Fibroblast of skin of abdomen (primary cell): ENCODE measurements around the gene CAVIN3.
"Not testable (repeated sequence)": the region's sequence is repeated elsewhere in the genome, so short reads cannot be mapped to it uniquely, and the experiment has no call there.

Experiments
- DNase-seq: peaks from one replicate; pipeline ENCODE4 v3.0.0-alpha.2; 2013

CAVIN3 gene

DNA sequence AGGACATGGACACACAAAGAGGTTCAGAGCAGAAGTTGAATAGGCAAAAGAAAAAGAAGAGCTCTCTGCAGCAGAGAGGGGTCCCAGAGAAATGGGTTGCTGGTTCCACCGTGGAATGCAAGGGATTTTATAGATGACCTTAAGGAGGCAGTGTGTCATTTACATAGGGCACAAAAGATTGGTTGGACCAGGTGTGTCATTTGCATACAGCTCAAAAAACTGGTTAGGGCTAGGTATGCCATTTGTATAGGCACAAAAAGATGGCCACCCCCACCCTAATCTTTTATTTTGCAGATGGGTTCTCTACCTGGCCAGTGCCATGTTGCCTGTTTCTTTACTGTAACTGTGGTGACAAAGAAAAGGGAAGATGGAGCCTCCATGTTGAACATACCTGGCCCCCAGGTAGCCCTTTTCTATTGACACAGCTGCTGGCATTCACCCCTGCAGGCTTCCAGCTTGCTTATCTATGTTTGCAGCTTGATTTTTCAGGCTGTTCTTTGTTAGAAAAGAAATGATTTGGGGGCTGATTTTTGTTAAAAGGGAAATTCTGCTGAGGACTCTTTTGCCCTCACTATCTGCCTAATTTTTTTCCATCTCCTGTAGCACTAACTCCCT lies 3.1 kb upstream of the CAVIN3 start:
- DNase-seq, result no peak

- peak; percentile 61 for DNase-seq
These were observed 1.7 kb upstream of the CAVIN3 start for GRCh38 chr11:6321961-6322362.

- DNase-seq, result no peak
These were observed 1.1 kb upstream of the CAVIN3 start for GRCh38 chr11:6321356-6321755.

GRCh38 chr11:6319704-6320410 lies 444 bp downstream of the CAVIN3 start:
- peak; percentile 96 for DNase-seq

DNA sequence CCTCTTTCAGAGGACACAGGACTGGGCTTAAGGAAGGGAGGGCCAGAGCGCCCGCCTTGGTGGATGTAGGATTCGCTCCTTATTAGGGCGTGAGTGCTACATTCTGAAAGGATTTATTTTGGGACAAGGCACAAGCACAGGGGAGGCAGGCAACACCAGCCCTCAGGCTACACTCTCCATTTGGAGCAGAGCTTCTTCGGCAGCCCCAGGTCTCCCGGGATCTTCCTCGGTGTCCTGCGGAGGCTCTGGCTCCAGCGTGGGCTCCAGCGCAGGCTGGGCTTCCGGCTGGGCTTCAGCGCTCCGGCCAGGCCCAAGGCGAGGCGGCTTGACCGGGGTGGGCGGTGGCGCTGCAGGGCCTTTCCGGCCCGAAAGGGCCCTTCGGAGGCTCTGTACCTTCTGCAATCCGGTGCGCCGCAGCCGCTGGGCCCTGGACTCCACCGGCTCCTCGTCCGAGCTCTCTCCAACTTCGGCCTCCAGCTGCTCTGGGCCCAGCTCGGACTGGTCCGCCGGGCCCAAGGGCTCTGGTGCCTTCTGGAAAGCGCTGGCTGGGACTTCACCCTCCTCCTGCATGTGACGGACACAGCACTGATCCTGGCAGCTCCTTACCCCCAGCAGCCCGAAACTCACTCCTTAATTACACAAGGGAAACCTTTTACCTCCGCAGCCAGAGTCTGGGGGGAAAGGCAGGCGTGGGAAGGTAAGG lies 1.1 kb downstream of the CAVIN3 start:
- peak; percentile 35 for DNase-seq

- DNase-seq, result no peak
These were observed 2.1 kb downstream of the CAVIN3 start for GRCh38 chr11:6318204-6318603.

DNA sequence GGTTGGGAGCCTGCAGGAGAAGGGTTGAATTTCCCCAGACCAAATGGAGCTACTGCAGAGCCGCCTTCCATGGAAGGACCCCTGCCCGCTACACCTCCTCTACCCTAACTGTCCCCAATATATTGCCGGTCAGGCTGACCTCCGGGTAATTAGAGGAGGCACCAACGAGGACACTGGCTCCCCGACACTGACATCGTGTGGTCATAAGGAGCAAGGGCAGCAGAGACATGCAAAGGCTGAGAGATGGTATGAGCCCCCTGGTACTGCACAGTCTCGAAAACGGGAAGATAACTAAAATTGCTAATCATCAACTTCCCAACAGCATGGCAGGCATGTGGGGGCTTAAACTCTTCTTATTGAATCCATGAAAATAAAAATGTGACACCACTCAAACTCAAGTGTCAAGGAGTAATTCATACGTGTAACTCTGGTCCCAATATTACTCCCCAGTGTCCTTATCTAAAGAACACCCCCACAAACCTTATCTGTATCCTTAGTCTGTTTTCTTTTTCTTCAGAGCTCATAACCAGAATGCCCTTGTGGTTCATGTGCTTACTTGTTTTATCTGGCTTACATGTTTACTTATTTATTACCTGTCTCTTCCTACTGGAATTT lies 4.4 kb downstream of the CAVIN3 start:
- DNase-seq, result peak; percentile 45

DNA sequence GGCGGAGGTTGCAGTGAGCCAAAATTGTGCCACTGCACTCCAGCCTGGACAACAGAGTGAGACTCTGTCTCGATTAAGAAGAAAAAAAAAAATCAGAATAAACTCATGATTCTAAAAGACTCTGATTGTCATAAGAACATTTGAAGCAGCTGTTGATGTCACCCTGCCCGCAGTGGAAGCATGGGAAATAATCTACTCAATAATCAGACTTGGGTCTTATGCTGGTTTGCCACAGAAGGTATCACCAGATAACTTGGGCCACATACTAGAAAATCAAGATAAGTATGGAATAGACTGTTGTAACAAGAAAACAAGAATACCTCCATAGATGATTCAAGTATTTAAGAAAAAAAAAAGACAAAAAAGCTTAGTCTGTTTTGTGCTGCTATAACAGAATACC lies 8.2 kb downstream of the CAVIN3 start:
- no peak for DNase-seq

DNA sequence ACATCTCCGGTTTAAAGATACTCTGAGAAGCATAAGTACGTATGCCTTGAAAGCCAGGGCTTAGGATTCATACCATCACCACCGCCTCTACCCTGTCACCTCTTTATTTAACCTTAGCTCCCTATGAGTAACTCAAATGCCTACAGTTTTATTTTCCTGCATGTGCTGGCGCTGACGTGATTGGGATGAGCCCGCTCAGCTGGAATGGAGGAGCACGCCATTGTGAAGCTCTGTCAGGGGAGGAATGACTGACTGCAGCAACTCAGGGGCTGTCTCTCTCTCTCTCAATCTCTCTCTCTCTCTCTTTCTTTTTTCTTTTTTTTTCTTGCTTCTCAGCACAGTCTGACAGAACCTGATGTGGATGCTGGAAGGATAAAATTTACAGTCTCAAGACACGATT lies 12.4 kb downstream of the CAVIN3 start:
- peak; percentile 52 for DNase-seq

DNA sequence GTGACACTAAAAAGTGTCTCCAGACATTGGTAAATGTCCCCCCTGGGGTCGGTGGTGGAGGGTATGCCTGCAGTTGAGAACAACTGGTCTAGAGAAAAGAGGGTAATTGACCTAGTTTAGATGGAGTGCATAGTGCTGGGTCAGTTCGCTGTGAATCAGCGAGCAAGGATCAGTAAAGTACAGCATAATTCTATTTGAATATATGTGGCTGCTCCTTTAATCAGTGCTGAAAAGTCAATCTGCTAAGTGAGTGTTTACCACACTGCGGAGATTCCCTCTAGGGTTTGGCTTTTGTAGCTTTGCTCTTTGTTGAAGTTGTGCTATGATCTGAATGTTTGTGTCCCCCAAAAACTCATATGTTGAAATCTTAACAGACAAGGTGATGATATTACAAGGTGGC lies 15.0 kb downstream of the CAVIN3 start:
- no peak for DNase-seq

DNA sequence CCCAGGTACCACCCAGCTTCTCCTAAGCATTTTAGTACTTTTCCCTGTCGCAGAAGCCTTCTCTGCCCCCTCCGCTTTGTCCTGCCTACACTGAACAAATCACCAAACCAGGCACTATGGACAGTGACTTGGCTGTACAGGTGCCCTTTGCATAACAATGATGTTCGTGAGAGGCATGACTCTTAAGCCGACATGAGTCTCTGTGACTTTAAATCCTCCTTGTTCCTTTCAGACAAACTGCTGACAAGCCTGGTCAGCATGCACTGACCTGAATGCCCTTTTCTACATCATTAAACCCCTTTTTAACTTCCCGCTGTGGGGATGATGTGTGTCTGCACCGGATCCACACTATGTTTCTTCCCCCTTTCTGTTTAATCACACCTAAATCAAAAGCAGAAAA lies 16.6 kb downstream of the CAVIN3 start:
- no peak for DNase-seq

- DNase-seq, result no peak
These were observed 19.2 kb downstream of the CAVIN3 start for GRCh38 chr11:6301096-6301495.

DNA sequence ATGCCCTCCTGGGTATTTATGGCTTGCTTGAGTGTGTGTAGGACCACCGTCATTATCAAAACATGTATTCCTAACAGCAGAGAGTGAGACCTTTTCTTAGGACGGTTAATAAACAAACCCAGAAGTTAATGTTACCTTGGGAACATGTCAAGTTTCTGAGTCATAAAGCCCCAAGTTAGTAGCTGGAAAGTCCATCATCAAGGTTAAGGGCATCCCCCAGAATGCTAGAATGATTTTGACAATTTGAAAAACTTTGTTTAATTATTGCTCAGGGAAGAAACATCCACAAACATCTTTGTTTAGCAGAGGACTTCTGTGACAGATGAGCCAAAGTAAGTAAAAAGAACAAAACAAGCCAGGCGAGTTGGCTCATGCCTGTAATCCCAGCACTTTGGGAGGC lies 20.0 kb downstream of the CAVIN3 start:
- no peak for DNase-seq

DNA sequence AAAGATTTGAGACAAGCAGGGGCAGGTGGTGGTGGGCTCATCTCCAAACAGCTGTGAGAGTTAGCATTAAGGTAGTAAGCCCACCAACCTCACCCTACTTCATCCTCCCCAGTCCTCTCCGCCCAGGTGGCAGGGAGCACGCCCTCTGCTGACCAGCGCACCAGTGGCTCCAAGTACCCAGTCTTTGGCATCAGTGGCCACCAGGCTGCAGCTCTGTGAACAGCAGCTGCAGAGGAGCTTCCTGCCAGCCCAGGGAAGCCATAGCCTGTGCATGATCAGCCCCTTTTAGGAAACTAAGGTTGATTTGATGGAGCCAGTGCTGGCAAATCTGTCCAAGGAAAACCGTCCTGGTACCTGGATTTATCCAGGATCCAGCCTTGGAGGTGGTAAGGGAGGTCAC lies 21.7 kb downstream of the CAVIN3 start:
- no peak for DNase-seq

DNA sequence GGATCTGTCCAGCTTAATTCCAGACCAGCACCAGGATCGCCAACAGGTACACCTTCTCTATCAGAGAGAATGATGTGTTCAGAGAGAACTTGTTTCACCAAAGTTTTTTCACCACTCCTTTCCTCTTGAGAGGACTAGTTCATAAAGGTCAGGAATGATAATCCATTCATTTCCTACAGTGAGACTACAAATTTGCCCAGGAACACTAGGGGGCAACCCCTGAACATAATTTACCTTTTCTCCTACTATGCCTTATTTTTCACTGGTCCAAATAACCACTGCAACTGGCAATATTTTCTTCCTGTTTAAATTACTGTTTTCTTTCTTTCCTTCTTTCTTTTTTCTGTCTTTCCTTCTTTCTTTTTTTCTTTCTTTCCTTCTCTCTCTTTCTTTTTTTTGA lies 22.5 kb downstream of the CAVIN3 start:
- no peak for DNase-seq

DNA sequence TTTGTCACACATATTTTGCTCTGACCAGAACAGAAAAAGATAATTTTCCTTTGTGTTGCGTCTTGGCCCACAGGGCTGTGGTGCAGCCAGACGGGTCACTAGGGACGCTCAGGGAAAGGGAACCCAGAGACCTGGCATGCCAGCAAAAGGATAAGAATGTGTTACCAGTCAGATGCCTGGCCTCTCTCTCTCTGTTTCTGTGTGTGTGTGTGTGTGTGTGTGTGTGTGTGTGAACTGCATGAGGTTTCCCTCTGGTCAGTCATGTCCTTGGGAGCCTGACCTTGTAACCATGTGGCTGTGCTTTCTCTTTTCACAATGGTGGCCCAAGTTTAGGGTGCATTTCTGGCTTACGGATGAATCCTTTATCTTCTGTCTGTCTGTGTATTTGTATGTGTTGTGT lies 35.3 kb downstream of the CAVIN3 start:
- no peak for DNase-seq

GRCh38 chr11:6284250-6284649 lies 36.1 kb downstream of the CAVIN3 start:
- DNase-seq, result no peak

DNA sequence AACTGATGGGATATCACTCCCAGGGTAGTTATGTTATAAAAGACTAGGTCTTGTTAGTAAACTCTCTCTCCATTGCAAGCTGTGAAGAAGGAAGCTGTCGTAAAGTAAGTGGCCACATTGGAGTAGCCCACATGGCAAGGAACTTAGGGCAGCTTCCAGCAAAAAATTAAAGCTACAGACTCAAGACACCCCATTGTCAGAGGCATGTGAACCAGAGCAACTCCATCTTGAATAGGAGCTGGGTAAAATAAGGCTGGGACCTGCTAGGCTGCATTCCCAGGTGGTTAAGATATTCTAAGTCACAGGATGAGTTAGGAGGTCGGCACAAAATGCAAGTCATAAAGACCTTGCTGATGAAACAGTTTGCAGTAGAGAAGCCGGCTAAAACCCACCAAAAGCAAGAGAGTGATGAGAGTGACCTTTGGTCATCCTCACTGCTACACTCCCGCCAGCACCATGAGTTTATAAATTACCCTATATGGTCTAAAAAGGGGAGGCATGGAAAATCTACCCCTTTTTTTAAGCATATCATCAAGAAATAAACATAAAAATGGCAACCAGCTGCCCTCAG lies 36.8 kb downstream of the CAVIN3 start:
- no peak for DNase-seq

DNA sequence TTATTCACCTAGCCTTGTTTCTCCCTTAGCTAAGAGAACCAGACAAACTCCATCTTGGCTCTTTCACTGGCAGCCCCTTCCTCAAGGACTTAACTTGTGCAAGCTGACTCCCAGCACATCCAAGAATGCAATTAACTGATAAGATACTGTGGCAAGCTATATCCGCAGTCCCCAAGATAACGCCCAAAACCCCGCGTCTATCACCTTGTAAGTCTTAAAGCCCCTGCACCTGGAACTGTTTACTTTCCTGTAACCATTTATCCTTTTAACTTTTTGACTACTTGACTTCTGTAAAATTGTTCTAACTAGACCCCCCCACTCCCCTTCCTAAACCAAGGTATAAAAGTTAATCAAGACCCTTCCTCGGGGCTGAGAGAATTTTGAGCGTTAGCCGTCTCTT lies 39.5 kb downstream of the CAVIN3 start:
- not testable (repeated sequence) for DNase-seq

GRCh38 chr11:6273188-6273587 lies 47.1 kb downstream of the CAVIN3 start:
- no peak for DNase-seq

- DNase-seq, result no peak
These were observed 48.7 kb downstream of the CAVIN3 start for GRCh38 chr11:6271598-6271997.

DNA sequence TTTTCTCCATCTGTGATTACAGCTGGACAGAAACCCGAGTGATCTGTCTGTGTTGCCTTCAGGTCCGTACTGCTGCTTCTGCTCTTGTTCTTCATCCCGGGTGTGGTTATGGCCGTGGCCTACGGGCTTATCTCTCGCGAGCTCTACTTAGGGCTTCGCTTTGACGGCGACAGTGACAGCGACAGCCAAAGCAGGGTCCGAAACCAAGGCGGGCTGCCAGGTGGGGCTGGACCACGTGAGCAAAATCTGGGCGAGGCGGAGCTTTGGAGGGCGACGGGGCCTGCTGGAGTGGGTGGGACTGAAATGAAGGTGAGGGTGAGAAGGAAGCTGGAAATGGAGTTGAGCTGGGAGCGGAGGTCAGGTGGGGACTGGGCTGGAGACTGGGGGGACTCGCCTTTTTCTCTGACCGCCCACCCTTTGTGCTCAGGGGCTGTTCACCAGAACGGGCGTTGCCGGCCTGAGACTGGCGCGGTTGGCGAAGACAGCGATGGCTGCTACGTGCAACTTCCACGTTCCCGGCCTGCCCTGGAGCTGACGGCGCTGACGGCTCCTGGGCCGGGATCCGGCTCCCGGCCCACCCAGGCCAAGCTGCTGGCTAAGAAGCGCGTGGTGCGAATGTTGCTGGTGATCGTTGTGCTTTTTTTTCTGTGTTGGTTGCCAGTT lies 49.6 kb downstream of the CAVIN3 start:
- no peak for DNase-seq

DNA sequence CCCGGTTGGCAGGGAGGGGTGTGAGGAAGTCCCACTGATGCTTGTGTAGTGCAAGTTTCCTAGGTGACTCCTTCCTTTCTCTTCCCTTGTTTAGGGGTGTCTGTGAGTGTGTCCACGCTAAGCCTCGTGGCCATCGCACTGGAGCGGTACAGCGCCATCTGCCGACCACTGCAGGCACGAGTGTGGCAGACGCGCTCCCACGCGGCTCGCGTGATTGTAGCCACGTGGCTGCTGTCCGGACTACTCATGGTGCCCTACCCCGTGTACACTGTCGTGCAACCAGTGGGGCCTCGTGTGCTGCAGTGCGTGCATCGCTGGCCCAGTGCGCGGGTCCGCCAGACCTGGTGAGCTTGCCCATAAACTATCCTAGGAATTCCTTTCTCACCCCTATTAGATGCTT lies 50.3 kb downstream of the CAVIN3 start:
- DNase-seq, result no peak
